GM06990 (cell line): ENCODE measurements around the gene SEMA5A.

Source experiments
- DNase-seq: peaks from one replicate; pipeline ENCODE4 v3.0.0-alpha.2; 2011; ENCODE audit not compliant: insufficient read length; ENCODE audit errors: extremely low read depth
- H3K27me3 ChIP-seq: replicated peaks from 2 replicates; pipeline ENCODE4 v1.6.0; 2011; ENCODE audit warnings: low read length; ENCODE audit not compliant: control insufficient read depth, insufficient read depth
- H3K36me3 ChIP-seq: 2 replicates; pipeline ENCODE4 v1.5.1; 2011; ENCODE audit warnings: low read length; ENCODE audit not compliant: control insufficient read depth, insufficient read depth
- H3K4me3 ChIP-seq: replicated peaks from 2 replicates; pipeline ENCODE4 v1.5.1; 2011; ENCODE audit warnings: low read depth, mild to moderate bottlenecking, control low read depth, low read length
- CTCF ChIP-seq: IDR thresholded peaks from 2 replicates; pipeline ENCODE4 v1.5.1; 2011; ENCODE audit warnings: low read length, control low read depth, mild to moderate bottlenecking, inconsistent platforms; ENCODE audit not compliant: insufficient read depth, poor library complexity, severe bottlenecking

The SEMA5A gene

GRCh38 chr5:9466697-9467096, 79.2 kb downstream of the SEMA5A start:
- no peak for TF ChIP-seq CTCF
- Histone ChIP-seq H3K4me3 (no peak overlapping the region), H3K36me3 (no peaks in the 10 kb centered on the region), H3K27me3 (no peaks in the 10 kb centered on the region)
- DNase-seq = no peak

- no peak for DNase-seq
- no peak for TF ChIP-seq CTCF
- H3K4me3 ChIP-seq = no peak overlapping the region
These were observed 81.4 kb downstream of the SEMA5A start for GRCh38 chr5:9464478-9464877.

GRCh38 chr5:9462109-9462508, 83.8 kb downstream of the SEMA5A start:
- no peaks in the 10 kb centered on the region for H3K27me3 ChIP-seq
- TF ChIP-seq CTCF = no peak
- no peaks in the 10 kb centered on the region for H3K36me3 ChIP-seq
- DNase-seq = no peak
- no peak overlapping the region for H3K4me3 ChIP-seq

More at GRCh38 chr5:9464478-9464877, 81.4 kb downstream of the SEMA5A start:
- Histone ChIP-seq H3K36me3 (no peaks in the 10 kb centered on the region), H3K27me3 (no peaks in the 10 kb centered on the region)

GRCh38 chr5:9460885-9461645, 84.8 kb downstream of the SEMA5A start:
- Histone ChIP-seq H3K4me3 (no peak overlapping the region), H3K27me3 (no peaks in the 10 kb centered on the region), H3K36me3 (no peaks in the 10 kb centered on the region)
- DNase-seq = no peak
- TF ChIP-seq CTCF = no peak

GRCh38 chr5:9456435-9457042, 89.3 kb downstream of the SEMA5A start:
- no peak for DNase-seq
- no peaks in the 10 kb centered on the region for H3K36me3 ChIP-seq
- H3K4me3 ChIP-seq = no peak overlapping the region
- H3K27me3 ChIP-seq = no peaks in the 10 kb centered on the region
- TF ChIP-seq CTCF = no peak
